ENCODE data around the gene WSCD1.

Gene WSCD1

GRCh38 chr17:6086603-6087400 lies 16.6 kb downstream of the WSCD1 start:
- no peak for DNase-seq

- DNase-seq, result no peak
Observed at GRCh38 chr17:6088141-6088540, 18.0 kb downstream of the WSCD1 start.

- DNase-seq, result no peak
Observed at GRCh38 chr17:6090253-6090652, 20.1 kb downstream of the WSCD1 start.

GRCh38 chr17:6092182-6092902 lies 22.2 kb downstream of the WSCD1 start:
- no peak for DNase-seq

- no peak for DNase-seq
Observed at GRCh38 chr17:6092903-6093468, 22.8 kb downstream of the WSCD1 start.

- DNase-seq, result no peak
Observed at GRCh38 chr17:6094453-6094852, 24.3 kb downstream of the WSCD1 start.

GRCh38 chr17:6094926-6095325 lies 24.7 kb downstream of the WSCD1 start:
- no peak for DNase-seq

- DNase-seq, result no peak
Observed at GRCh38 chr17:6095501-6095900, 25.3 kb downstream of the WSCD1 start.

- DNase-seq, result no peak
Observed at GRCh38 chr17:6096201-6097004, 26.2 kb downstream of the WSCD1 start.

- no peak for DNase-seq
Observed at GRCh38 chr17:6097005-6097279, 26.8 kb downstream of the WSCD1 start.

GRCh38 chr17:6098050-6098822 lies 28.1 kb downstream of the WSCD1 start:
- DNase-seq, result no peak

GRCh38 chr17:6098823-6099180 lies 28.6 kb downstream of the WSCD1 start:
- no peak for DNase-seq

- no peak for DNase-seq
Observed at GRCh38 chr17:6099492-6099891, 29.3 kb downstream of the WSCD1 start.

GRCh38 chr17:6100146-6100545 lies 30.0 kb downstream of the WSCD1 start:
- no peak for DNase-seq

GRCh38 chr17:6100891-6101500 lies 30.8 kb downstream of the WSCD1 start:
- no peak for DNase-seq

- DNase-seq, result no peak
Observed at GRCh38 chr17:6101706-6102105, 31.5 kb downstream of the WSCD1 start.

GRCh38 chr17:6102615-6103014 lies 32.4 kb downstream of the WSCD1 start:
- no peak for DNase-seq

- no peak for DNase-seq
Observed at GRCh38 chr17:6104956-6105648, 34.9 kb downstream of the WSCD1 start.

- DNase-seq, result no peak
Observed at GRCh38 chr17:6105649-6106007, 35.4 kb downstream of the WSCD1 start.

- DNase-seq, result no peak
Observed at GRCh38 chr17:6106212-6106611, 36.0 kb downstream of the WSCD1 start.

- DNase-seq, result no peak
Observed at GRCh38 chr17:6107791-6108190, 37.6 kb downstream of the WSCD1 start.

- DNase-seq, result no peak
Observed at GRCh38 chr17:6108382-6108781, 38.2 kb downstream of the WSCD1 start.

Data from amniotic stem cell (primary cell).